Measurements from ENCODE around the gene GAL3ST2. TPM values are rescaled to one million over a fixed set of nuclear protein-coding genes. Genes with fewer than 3 reads are reported as not detected.
"Not testable (repeated sequence)": the region's sequence is repeated elsewhere in the genome, so short reads cannot be mapped to it uniquely, and the experiment has no call there.

The GAL3ST2 gene
- total RNA-seq, 2 experiments from 2014 or later, result 0.21 to 0.25 TPM

GRCh38 chr2:241800198-241800903 lies 23.7 kb downstream of the GAL3ST2 start:
- CTCF ChIA-PET, POLR2A ChIA-PET: not testable (repeated sequence)

DNA sequence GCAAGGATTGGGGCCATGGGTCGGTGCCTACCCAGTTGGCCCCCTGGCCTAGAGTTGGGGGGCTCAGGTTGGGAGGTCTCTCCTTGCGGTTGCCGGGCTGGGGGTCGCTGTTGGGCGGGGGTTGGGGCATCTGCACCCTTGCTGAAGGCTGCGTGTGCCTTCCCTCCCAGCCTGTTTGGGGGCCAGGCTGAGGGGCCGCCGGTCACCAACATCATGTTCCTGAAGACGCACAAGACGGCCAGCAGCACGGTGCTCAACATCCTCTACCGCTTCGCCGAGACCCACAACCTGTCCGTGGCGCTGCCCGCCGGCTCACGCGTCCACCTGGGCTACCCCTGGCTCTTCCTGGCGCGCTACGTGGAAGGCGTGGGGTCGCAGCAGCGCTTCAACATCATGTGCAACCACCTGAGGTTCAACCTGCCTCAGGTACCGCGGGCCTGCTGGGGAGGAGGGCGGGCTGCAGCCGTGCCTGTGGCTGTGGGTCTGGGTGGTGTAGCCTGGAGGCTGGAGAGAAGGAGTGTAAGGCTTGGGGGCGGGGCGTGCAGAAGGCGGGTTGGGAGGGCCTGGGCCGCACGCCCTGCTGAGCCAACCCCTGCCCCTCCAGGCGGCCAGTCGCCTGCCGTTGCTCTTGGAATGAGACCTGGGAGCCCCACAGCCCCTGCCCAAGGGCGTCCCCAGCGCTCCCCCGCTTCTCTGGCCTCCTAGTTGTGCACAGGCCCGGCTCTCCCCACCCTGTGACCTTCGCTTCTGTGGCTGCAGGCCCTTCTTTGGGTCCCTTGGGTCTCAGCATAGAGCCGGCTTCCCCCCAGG lies 25.2 kb downstream of the GAL3ST2 start:
- POLR2A ChIA-PET, result no interaction called here
- CTCF ChIA-PET, result no interaction called here

DNA sequence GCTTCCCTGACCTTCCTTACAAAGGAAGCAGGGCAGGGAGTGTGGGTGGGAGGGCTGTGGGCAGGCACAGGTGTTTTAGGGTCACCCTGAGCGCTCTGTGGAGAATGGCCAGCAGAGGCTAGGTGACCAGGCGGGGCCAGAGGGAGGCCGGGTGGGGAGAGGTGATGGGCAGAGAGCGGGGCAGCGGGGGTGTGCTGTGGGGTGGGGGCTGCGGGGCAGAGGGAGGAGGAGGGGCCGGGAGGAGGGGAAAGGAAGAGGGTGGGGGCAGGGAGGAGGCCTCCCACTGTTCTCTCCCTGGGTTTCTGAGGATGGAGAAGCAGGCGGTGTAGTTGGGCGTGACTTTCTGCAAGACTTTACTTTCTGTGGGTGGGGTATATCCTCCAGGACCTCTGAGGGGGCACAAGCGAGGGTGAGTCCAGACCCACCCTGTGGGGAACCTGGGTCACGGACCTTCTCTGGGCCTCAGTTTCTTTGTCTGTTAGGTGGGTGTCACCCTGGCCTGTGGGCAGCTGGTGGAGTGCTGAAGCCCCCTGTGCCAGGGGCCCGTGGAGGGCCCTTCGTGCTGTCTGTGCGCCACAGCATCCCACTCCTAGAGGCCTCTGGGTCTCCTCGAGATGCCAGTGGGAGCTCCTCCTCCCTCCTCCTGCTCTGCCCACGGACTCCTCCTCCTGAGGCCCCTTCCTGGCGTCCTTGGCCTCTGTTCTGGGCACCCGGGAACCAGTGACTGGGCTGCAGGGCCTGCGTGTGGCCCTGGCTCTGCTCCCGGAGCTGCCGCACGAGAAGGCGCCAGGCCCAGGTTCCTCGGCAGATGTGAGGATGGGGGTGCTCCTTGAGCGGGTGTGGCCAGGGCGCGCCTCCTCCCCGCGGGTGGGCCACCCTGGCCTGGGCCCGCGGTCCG lies 26.0 kb downstream of the GAL3ST2 start:
- POLR2A ChIA-PET, result interaction anchor here (0.6 to 1.3 kb wide), 2 partner anchors 22 to 64 kb away, joined by 3 to 4 read pairs; no protein-coding TSS in a partner anchor
- CTCF ChIA-PET, result interaction anchor here (1.3 to 1.7 kb wide), 3 partner anchors 57 to 71 kb away, joined by 3 to 5 read pairs (median 3); no protein-coding TSS in a partner anchor

DNA sequence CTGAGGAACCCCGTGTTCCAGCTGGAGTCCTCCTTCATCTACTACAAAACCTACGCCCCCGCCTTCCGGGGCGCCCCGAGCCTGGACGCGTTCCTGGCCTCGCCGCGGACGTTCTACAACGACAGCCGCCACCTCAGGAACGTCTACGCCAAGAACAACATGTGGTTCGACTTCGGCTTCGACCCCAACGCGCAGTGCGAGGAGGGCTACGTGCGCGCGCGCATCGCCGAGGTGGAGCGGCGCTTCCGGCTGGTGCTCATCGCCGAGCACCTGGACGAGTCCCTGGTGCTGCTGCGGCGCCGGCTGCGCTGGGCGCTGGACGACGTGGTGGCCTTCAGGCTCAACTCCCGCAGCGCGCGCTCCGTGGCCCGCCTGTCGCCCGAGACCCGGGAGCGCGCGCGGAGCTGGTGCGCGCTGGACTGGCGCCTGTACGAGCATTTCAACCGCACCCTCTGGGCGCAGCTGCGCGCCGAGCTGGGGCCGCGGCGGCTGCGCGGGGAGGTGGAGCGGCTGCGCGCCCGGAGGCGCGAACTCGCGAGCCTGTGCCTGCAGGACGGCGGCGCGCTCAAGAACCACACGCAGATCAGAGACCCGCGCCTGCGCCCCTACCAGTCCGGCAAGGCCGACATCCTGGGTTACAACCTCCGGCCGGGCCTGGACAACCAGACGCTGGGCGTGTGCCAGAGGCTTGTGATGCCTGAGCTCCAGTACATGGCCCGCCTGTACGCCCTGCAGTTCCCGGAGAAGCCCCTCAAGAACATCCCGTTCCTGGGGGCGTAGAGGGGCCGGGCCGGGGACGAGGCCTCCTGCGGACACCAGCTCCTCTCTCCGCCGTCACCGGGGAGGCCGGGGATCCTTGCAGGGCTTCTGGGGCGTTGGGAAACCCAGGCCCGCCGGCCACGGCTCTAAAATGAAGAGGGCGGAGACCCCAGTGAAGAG lies 27.0 kb downstream of the GAL3ST2 start:
- ChIA-PET CTCF (interaction anchor here (1.2 to 1.8 kb wide), 5 partner anchors 19 to 74 kb away, joined by 3 to 8 read pairs (median 3); no protein-coding TSS in a partner anchor), POLR2A (interaction anchor here (0.6 to 1.9 kb wide), 4 partner anchors 21 to 63 kb away, joined by 3 to 5 read pairs (median 4); no protein-coding TSS in a partner anchor)

DNA sequence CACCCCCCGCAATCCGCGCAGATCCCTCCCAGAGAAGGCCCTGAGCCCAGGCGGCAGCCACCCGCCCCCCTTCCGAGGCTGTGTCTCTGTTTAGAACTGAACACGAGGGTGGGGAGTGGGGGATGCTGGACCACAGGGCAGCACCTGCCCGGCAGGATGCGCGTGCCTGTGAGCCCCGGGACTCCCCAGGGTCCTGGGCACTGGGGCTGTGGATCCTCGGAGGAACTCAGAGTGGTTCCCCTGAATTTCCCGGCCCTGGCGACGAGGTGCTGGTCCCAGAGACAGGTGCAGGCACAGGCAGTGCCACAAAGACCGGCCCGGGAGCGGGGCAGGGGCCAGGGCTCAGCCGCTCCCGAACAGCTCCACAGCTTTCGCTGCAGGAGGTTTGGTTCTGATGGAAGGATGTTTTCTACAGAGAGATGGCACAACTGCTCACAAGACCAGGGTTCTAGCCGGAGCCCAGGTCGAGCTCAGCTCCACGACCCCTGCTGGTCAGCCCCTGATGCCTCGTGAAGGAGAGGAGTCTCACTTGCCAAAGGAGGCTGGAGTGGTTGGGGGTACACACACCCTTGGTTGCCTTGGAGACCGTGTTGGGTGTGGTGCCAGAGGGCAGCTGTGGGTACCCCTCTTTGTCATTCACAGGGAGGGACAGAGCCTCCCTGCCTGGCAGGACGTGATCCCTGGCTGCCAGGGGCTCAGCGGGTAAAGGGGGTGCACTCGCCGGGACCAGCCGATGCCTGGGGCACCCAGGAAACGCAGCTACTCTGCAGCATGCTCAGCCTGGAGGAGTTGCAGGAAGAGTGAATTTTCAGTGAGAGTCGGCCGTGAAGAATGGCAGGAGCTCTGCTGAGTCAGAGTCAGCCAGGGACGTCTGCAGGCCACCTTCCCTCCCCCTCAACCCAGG lies 28.0 kb downstream of the GAL3ST2 start:
- ChIA-PET CTCF (interaction anchor here (1.0 to 1.8 kb wide), 6 partner anchors 18 to 73 kb away, joined by 3 to 8 read pairs (median 3); no protein-coding TSS in a partner anchor), POLR2A (interaction anchor here (1.3 to 1.9 kb wide), 2 partner anchors 42 to 62 kb away, joined by 4 to 5 read pairs; no protein-coding TSS in a partner anchor)

GRCh38 chr2:241806217-241806616 lies 29.6 kb downstream of the GAL3ST2 start:
- POLR2A ChIA-PET, CTCF ChIA-PET: not testable (repeated sequence)

DNA sequence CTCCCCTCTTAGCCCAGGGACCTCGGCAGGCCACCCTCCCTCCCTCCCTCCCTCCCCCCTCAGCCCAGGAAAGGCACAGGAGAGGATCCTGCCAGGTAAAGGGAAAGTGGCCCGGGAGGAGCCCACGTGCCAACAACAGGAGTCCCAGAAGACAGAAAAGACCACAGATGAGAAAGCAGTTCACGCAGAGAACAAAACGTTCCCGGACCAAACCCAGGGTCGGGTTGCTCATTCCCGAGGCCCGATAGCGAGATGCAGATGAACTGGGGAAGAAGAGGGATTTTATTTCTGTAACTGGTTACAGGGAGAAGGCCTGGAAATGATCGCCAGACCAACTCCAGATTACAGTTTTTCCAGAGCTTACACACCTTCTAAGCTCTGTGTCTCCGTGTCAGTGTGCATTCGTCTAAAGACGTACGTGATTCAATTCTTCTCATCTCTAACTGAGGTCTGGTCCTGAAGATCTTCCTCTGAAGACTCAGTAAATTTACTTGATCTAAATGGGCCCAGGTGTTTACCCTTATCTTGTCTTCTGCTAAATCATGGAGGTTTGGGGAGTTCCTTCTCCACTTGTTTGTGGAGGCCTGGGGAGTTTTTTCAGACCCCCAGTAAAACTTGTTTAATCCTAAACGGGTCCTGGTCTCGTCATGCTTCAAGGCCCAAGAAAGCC lies 31.6 kb downstream of the GAL3ST2 start:
- POLR2A ChIA-PET, result no interaction called here
- CTCF ChIA-PET, result no interaction called here

DNA sequence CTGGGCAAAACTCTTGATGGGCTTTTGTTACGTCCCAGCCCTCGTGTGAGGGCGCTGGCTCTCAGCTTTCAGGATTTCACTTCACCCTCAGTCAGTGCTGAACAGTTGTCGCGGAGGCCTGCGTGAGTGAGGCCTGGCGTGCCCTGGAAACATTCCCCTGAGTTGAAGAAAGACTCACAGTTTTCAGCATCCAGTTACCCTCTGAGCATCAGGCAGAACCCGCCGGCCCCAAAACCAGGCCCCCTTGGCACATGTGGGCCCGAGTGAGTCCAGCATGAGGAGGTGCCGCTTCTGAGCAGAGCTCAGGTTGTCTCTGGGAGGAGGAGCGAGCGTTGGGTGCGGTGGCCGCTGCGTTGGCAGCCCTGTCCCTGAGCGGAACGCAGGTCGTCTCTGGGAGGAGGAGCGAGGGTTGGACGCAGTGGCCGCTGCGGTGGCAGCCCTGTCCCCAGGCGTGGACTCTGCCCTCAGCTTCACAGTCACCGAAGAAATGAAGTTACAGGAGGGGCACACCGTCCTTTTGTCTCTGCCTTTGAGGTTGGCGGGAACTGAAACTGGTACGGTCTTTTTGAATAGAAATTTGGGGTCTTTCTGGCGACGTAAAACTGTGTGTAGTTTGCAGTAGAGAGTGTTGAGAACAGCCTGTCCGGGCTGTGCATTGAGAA lies 32.2 kb downstream of the GAL3ST2 start, which contains the start of gene NEU4:
Gene NEU4, plus strand, starts transcription at position 473 of the 662 bp plus-strand sequence. CDS start 5,292 bp downstream, outside the sequence.
- ChIA-PET POLR2A (no interaction called here), CTCF (no interaction called here)

GRCh38 chr2:241809383-241810306 lies 33.0 kb downstream of the GAL3ST2 start:
- ChIA-PET CTCF (no interaction called here), POLR2A (no interaction called here)

GRCh38 chr2:241810307-241811200 lies 33.9 kb downstream of the GAL3ST2 start:
- CTCF ChIA-PET, result no interaction called here
- POLR2A ChIA-PET, result no interaction called here

DNA sequence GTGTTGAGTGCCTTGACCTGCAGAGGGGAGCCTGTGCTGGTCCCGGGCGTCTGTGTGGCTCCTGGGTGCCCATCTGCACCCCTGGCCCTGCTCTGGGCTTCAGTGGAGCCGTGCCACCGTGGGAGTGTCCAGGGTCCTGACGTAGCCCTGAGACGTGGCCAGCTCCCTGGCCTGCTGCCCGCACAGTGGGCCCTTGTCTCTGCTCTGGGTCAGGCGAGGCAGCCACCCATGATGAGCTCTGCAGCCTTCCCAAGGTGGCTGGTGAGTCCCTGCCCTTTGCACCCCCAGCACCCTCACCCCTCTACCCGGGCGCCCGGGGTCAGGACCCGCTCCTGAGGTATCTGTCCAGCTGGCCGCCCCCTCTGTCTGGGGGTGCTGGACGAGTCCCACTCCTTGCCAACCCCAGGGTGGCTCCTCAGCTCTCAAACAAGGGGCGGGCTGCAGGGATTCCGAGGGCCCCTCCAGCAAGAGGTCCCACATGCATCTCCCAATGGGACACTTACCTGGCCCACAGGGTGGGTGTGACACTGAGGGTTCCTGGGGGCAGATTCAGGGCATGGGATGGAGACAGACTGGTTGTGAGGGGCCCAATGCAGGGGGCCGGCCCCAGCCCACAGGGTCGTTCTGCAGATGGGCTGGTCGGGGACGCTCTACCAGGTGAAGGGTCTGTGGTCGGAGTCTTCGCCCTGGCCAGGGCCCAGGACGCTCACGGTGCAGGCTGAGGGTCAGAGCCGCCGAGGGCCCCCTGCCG lies 34.8 kb downstream of the GAL3ST2 start:
- POLR2A ChIA-PET, result no interaction called here
- CTCF ChIA-PET, result no interaction called here

DNA sequence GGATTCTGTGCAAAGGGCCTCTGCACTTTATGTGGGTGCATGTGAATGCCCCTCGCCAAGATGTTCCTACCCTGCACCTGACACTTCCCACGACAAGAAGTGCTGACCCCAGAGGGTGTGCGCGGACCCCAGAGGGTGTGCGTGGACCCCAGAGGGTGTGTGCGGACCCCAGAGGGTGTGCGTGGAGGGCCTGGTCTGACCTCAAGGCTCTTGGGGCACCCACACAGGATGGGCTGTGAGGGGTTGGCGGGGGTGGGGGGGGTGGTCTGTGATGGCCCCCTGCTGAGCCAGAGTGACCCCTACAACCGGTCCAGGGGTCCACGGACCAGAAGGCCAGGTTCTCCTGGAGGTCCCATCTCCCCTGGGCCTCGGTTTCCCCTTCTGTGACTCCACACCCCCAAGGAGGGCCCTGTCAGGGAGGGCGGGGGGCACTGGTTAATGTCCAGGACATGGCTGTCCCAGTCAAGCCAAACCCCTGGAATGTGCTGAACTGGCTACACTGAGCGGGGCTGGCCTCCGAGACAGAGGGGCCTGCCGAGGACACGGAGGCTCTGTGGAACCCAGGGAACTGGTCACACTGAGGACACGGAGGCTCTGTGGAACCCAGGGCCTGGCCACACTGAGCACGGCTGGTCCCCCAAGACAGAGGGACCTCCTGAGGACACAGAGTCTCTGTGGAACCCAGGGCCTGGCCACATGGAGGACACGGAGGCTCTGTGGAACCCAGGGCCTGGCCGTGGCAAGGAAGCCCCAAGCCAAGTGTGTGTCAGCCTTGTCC lies 35.5 kb downstream of the GAL3ST2 start:
- CTCF ChIA-PET, result no interaction called here
- POLR2A ChIA-PET, result no interaction called here

Measured in activated CD8-positive, alpha-beta memory T cell treated with anti-CD3 and anti-CD28 coated beads for 36 hours (primary cell).